GM12864 (cell line): ENCODE measurements around the gene POLR3B.

Experiments
- DNase-seq: peaks from one replicate; pipeline ENCODE4 v3.0.0-alpha.2; 2011; ENCODE audit warnings: low read depth
- H3K4me3 ChIP-seq: 2 replicates; pipeline ENCODE4 v1.5.1; 2011; ENCODE audit warnings: mild to moderate bottlenecking, low read depth, low read length, control low read depth
- TF ChIP-seq, protein P1 (sequence below): IDR thresholded peaks from 2 replicates; pipeline ENCODE4 v1.5.1; 2011; ENCODE audit warnings: low read depth, mild to moderate bottlenecking, moderate library complexity, low read length, control low read depth, inconsistent platforms; ENCODE audit errors: missing control alignments

Gene POLR3B

GRCh38 chr12:106487664-106488063 lies 130.1 kb downstream of the POLR3B start:
- no peak overlapping the region for H3K4me3 ChIP-seq
- DNase-seq: no peak
- TF ChIP-seq, protein P1, sequence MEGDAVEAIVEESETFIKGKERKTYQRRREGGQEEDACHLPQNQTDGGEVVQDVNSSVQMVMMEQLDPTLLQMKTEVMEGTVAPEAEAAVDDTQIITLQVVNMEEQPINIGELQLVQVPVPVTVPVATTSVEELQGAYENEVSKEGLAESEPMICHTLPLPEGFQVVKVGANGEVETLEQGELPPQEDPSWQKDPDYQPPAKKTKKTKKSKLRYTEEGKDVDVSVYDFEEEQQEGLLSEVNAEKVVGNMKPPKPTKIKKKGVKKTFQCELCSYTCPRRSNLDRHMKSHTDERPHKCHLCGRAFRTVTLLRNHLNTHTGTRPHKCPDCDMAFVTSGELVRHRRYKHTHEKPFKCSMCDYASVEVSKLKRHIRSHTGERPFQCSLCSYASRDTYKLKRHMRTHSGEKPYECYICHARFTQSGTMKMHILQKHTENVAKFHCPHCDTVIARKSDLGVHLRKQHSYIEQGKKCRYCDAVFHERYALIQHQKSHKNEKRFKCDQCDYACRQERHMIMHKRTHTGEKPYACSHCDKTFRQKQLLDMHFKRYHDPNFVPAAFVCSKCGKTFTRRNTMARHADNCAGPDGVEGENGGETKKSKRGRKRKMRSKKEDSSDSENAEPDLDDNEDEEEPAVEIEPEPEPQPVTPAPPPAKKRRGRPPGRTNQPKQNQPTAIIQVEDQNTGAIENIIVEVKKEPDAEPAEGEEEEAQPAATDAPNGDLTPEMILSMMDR: no peak

DNA sequence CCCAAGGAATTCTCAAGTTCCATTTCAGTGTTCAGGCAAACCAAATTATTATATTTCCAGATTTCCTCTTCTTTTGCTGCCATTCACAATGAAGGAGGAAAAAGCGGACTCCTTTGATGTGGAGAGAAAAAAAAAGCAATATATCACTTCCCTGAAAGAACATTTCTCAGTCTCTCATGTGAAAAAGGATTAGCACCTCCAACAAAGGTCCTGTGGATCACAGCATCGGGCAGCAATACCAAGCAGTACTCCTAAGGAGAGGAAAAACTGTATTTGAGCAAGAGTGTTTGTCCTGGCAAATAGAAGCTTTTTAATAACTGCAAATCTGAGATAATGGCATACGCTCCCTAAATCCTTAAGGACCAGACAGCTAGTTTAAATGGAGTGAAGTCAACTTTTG lies 131.3 kb downstream of the POLR3B start:
- H3K4me3 ChIP-seq: no peak overlapping the region
- no peak for DNase-seq
- TF ChIP-seq, protein P1: no peak

DNA sequence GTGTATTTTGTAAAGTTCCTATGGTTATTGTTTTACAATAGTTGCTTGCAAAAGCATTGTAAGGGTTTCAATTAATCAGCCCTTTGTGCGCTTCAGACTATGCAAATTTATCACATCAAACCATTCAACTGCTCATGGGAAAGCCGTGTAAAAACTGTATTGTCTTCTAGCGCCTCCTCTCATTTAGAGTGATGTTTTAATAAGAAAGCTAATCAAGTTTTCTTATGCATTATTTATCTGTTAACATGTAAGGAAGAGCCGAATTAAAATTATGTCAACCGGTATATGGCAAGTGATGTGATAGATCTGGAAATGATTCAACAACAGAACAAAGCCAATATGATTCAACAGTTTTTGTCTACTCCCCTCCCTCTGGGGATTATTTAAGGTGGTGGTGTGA lies 132.7 kb downstream of the POLR3B start:
- no peak for DNase-seq
- H3K4me3 ChIP-seq: no peak overlapping the region
- TF ChIP-seq, protein P1: no peak

- DNase-seq: no peak
- TF ChIP-seq, protein P1: no peak
- no peak overlapping the region for H3K4me3 ChIP-seq
Measured at GRCh38 chr12:106492857-106493256, 135.3 kb downstream of the POLR3B start.

GRCh38 chr12:106493531-106493930 lies 136.0 kb downstream of the POLR3B start:
- TF ChIP-seq, protein P1: no peak
- H3K4me3 ChIP-seq: no peak overlapping the region
- no peak for DNase-seq

DNA sequence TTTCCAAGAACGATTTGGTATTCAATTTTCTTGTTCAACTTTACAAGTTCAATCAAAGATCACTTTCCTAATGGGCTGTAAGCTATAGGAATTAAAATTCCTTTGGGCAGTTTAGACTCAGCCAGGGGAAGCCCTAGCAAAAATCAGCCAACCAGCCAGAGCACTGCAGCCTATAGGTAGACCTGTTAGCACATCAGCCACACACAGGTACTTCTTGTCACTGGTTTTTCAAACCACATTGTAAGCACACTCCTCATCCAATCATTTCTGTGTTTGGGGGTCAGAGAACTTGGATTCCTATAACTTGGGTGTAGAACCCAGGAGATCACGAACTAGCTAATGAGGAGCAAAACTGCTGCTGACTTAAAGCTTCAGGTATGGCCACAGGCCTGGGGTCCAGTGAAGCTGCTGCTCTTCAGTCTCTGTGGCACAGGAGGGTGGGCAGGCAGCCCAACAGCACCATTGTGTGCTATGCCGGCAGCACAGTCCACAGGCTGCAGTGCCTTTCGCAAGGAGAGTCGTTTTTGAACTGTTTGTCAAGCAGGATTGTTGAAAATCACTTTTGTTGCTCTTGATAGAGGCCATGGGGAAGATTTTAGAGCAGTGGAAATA lies 137.9 kb downstream of the POLR3B start:
- TF ChIP-seq, protein P1: no peak
- H3K4me3 ChIP-seq: no peak overlapping the region
- DNase-seq: no peak

DNA sequence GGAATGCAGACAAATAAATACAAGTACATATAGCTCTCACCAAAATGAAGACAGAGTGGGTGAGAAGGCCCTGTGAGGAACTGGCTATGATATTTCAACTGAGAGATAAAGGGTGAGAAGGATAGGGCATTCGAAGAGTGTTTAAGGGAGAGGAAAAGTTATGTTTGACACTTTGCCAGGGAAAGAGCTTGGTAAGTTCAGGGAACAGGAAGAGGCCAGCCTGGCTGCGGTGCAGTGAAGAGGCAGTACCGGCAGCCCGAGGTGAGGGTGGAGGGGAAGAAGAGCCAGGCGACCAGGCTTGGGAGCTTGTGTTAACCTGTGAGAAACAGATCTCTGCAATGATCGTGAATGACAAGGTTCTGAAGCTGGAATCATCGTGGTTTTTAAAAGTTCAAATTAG lies 140.5 kb downstream of the POLR3B start:
- TF ChIP-seq, protein P1: no peak
- DNase-seq: no peak
- H3K4me3 ChIP-seq: no peak overlapping the region
